Peyer's patch (tissue), 4 donors: ENCODE data around the gene CDH4.

Experiments used
- CTCF ChIP-seq, 6 experiments: fragments of 450-650 bp in 4 of 6; fragments of 200-600 bp in 2 of 6; sonication (generic) in 1 of 6; IDR thresholded peaks; one replicate each; pipeline ENCODE4 v1.5.1; 2017 to 2019; ENCODE audit warnings: antibody characterized with exemption in 6 of 6, mild to moderate bottlenecking in 3 of 6, moderate library complexity in 1 of 6
- POLR2A ChIP-seq, 2 donors: fragments of 450-650 bp; IDR thresholded peaks; one replicate each; pipeline ENCODE4 v1.5.1; 2017; ENCODE audit warnings: antibody characterized with exemption in 2 of 2, mild to moderate bottlenecking in 2 of 2, moderate library complexity in 2 of 2

- TF ChIP-seq CTCF (IDR thresholded peaks at IDR 0.05) (no peak), POLR2A (IDR thresholded peaks at IDR 0.05) (no peak)
Measured at GRCh38 chr20:61746781-61747180, 494.7 kb downstream of the CDH4 start.
